Left forelimb (tissue), 1 donor: ENCODE results near the gene SEZ6L.

ENCODE experiments used
- DNase-seq: peaks from one replicate; pipeline ENCODE4 v3.0.0-alpha.2; 2018; ENCODE audit warnings: low spot score

Gene SEZ6L

DNA sequence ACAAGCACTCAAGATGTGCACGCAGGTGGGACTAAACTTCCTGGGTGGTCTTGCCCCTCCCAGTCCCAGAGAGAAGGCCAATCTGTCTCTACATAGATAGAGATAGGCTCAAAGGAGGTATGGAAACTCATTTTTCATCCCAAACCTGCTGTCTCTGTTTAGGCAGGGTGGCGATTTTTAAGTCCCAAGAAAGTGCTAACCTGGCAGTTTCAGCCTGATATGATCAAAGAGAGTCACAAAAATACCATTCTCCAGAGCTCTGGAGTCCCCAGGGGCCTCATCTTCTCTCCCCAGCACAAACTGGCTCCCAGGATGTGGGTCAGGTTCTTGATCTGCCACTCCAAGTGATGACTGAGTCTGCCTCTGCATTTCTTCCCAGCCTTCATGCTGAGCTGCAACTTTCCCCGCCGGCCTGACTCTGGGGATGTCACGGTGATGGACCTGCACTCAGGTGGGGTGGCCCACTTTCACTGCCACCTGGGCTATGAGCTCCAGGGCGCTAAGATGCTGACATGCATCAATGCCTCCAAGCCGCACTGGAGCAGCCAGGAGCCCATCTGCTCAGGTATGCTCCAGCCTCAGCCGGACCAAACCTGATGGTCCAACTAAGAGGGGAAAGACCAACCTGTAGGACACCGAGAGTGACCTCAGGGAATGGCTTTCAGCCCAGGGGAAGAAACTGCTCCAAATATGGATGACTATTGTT lies 129.5 kb downstream of the SEZ6L start:
- no peak for DNase-seq

GRCh38 chr22:26302726-26303125 lies 133.5 kb downstream of the SEZ6L start:
- no peak for DNase-seq

DNA sequence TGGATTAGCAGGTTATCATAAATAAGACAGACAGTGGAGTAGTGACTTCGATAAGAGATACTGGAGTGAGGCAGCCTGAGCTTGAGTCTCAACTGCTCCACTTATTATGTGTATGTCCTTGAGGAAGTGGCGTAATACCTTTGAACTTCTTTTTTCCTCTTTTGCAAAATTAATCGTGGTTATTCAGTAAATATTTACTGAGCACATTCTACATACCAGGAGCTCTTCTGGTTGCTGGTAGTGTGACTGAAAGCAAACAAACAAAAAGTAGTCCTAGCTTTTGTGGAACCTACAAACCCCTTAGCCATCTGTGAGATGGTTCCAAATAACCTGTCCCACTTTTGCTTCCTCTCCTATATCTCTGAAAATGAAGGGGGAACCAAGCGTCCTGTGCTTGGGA lies 134.2 kb downstream of the SEZ6L start:
- DNase-seq = no peak

DNA sequence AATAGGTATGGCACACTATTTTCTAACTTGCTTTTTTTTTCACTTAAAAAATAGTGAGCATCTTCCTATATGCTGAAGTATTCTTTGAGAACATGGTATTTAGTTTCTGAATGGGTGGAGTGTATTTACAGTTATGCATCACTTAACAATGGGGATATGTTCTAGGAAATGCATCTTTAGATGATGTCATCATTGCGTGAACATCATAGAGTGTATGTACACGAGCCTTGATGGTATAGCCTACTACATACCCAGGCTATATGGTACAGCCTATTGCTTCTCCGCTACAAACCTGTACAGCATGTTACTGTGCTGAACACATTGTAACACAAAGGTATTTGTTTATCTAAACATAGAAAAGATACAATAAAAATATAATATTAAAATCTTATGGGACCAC lies 135.5 kb downstream of the SEZ6L start:
- DNase-seq = no peak

- no peak for DNase-seq
These were observed 139.2 kb downstream of the SEZ6L start for GRCh38 chr22:26308467-26308866.

GRCh38 chr22:26310616-26311015 lies 141.4 kb downstream of the SEZ6L start:
- no peak for DNase-seq

GRCh38 chr22:26313291-26313690 lies 144.0 kb downstream of the SEZ6L start:
- DNase-seq = no peak

- no peak for DNase-seq
These were observed 144.9 kb downstream of the SEZ6L start for GRCh38 chr22:26314171-26314570.

- no peak for DNase-seq
These were observed 145.4 kb downstream of the SEZ6L start for GRCh38 chr22:26314656-26315055.

- DNase-seq = no peak
These were observed 147.5 kb downstream of the SEZ6L start for GRCh38 chr22:26316732-26317285.

DNA sequence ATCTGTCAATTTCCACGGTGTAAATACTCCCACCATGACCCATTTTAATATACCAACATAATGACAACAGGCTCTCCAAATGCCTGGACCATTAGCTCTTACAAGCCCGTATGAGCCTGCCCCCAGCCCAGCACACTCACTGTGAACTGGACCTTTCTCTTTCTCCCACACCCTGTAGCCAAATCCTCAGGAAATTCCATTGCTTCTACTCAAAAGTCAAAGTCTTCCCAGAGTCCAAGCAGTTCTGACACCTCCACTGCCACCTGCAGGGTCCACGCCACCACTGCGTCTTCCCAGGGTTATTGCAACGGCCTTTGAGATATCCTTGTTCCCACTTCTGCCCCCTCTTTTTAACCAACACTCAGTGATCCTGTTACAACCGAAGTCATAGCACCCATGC lies 149.7 kb downstream of the SEZ6L start:
- no peak for DNase-seq

GRCh38 chr22:26320447-26320846 lies 151.2 kb downstream of the SEZ6L start:
- no peak for DNase-seq

DNA sequence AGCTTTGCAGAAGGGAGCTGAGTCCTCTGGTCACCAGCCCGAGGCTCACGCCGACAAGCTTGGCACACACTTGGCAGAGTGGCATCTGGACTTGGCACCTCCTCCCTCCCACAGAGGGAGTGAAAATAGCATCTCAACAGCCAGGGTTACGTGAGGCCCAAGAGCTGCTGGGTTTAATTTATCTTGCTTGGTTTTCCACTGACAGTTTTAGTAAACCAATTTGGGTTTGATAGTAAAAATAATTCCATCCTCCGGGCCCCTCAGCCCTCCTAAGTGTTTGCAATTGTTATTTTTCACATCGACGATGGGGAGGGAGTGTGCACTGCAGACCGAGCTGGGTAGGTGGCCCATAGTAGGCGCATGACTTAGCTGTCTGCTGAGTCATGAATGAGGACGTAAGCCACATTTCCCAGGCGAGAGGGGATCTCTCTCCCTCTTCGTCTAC lies 152.2 kb downstream of the SEZ6L start:
- no peak for DNase-seq

DNA sequence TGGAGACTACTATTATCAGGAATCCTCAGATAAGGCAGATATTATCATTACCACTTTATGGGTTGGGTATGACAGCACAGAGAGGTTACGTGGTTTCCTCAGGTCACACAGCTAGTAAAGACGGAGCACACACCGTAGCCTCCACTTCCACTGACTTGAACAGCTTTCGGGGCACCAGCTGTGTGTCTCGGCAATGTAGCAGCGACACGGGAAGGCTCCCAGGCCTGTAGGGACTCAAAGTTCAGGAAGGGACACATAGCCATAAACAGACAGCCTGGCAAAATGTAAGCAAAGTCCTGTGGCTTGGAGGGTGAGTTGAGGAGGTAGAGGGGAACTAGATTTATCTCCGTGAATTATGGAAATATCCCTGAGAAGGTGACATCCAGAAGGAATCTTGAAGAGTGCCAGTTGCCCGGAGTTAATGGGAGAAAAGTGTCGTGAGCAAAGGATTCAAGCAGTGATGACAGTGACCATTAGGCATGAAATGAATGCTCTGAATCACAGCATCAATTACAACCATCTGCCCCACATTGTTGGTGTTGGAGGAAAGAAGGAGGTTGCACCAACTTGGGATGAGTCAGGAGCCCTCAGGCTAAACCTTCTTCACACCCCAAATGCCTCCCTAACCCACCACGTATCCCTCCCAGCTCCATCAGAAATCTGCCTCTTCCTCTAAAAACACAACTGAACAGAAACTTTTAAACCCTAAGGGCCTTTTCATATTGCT lies 153.1 kb downstream of the SEZ6L start:
- DNase-seq = no peak

- no peak for DNase-seq
These were observed 153.8 kb downstream of the SEZ6L start for GRCh38 chr22:26323013-26323412.

GRCh38 chr22:26324150-26324549 lies 154.9 kb downstream of the SEZ6L start:
- no peak for DNase-seq

GRCh38 chr22:26325641-26326040 lies 156.4 kb downstream of the SEZ6L start:
- no peak for DNase-seq

GRCh38 chr22:26326803-26327202 lies 157.5 kb downstream of the SEZ6L start:
- DNase-seq = no peak

DNA sequence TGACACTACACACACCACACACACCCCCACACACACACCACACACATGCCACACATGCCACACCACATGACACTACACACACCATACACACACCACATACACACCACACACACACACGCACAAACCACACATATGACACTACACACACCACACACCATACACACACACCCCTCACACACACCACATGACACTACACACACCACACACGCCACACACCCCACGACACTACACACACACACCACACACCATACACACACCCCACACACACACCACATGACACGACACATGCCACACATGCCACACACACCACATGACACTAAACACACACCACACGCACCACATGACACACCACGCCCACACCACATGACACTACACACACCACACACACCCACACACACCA lies 158.0 kb downstream of the SEZ6L start:
- no peak for DNase-seq

DNA sequence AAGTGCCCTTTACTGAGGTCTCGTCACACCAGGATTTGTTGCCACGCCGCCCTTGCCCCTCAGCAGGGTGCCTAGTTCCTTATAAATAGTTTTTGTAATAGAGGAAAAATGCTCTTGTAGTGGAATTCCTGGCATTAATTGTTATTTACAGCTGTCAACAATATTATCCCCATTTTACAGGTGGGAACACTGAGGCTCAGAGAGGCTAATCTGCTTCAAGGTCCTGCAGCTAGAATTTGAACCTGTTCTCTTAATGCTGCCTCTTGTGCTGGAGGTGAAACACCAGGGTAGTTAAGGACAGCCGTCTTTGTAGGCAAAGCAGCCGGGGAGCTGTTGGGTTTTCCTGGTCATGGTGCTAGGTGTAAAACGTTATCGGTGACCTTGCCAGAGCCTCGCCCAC lies 159.0 kb downstream of the SEZ6L start:
- no peak for DNase-seq

DNA sequence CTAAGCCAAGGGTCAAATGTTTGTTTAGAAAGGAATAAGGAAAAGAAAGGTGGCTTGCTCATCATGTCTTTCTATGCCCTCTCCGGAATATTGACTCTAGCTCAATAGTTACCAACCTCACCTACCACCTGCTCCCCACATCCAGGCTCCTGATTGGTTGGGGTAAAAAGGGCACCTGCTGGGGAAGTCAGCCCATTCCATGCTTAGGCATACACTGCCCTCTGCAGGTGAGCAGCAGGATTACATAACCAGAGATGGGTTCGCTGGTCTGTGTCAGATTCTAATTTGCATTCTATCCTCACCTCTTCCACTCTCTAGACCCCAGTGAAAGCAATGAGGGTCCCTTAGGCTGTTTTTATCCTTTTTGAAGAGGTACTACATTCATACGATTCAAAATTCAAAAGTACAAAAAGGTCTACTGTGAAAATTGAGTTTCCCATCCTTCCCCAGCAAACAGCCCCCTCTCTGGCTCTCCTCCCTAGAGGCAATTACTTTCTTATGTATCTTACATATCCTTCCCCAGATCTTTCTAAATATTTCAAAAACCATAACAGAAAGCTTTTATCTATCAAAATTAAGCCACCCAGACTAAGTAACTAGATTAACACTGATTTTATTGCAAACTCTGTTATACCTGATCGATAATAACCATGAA lies 161.8 kb downstream of the SEZ6L start:
- DNase-seq = no peak

- DNase-seq = no peak
These were observed 164.0 kb downstream of the SEZ6L start for GRCh38 chr22:26333088-26333800.
